Measurements from ENCODE around the gene VAT1. TPM values are rescaled to one million over a fixed set of nuclear protein-coding genes. Genes with fewer than 3 reads are reported as not detected.
"Not testable (repeated sequence)": the region's sequence is repeated elsewhere in the genome, so short reads cannot be mapped to it uniquely, and the experiment has no call there.

VAT1 gene
- total RNA-seq, 1 donor from 2014 or later, result 227 TPM

DNA sequence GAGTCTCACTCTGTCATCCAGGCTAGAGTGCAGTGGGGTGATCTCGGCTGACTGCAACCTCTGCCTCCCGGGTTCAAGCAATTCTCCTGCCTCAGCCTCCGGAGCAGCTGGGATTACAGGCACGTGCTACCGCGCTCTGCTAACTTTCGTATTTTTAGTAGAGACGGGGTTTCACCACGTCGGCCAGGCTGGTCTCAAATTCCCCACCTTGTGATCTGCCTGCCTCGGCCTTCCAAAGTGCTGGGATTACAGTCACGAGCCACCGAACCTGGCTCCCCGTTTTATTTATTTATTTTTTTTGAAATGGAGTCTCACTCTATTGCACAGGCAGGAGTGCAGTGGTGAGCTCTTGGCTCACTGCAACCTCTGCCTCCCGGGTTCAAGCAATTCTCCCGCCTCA is 46.5 kb downstream of the VAT1 start:
- not testable (repeated sequence) for DNase-seq (ENCODE audit: low read depth, low spot score)

DNA sequence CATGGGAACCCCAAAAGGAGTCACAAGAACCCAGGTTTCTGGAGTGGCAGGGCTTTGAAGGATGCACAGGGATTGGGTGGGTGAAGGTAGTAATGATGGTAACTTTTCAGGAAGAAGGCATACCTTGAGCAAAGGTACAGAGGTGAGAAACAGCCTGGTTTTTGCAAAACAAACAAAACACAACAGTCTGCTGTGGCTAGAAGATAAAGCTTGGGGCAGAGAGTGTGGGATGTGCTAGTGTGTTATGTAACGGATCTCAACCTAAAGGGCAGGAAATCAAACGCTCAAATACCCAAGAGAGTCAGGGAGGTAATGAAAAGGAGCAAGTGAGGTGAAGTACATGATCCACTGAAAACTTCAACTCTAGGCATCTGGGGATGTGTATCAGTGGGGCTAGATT is 46.9 kb downstream of the VAT1 start:
- DNase-seq (ENCODE audit: low read depth, low spot score), result no peak

DNA sequence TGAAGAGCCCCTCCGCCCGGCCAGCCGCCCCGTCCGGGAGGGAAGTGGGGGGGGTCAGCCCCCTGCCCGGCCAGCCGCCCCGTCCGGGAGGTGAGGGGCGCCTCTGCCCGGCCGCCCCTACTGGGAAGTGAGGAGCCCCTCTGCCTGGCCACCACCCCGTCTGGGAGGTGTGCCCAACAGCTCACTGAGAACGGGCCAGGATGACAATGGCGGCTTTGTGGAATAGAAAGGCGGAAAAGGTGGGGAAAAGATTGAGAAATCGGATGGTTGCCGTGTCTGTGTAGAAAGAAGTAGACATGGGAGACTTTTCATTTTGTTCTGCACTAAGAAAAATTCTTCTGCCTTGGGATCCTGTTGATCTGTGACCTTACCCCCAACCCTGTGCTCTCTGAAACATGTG is 48.9 kb downstream of the VAT1 start:
- not testable (repeated sequence) for DNase-seq (ENCODE audit: low read depth, low spot score)

DNA sequence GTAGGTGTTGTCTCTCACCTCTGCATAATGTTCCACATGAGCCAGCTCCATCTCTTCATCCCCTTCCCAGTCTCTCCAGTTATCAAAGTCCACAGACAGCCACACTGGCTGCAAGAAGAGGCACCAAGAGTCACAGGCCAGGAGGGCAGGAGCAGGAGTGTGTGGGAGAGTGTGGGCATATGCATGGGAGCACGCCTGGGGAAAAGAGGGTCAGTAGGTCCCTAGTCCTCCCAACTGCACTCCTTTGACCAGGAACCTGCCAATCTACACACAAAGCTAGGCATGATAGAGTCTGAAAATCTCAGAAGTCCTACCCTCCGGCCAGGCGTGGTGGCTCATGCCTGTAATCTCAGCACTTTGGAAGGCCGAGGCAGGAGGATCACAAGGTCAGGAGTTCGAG is 50.6 kb downstream of the VAT1 start:
- no peak for DNase-seq (ENCODE audit: low read depth, low spot score)

DNA sequence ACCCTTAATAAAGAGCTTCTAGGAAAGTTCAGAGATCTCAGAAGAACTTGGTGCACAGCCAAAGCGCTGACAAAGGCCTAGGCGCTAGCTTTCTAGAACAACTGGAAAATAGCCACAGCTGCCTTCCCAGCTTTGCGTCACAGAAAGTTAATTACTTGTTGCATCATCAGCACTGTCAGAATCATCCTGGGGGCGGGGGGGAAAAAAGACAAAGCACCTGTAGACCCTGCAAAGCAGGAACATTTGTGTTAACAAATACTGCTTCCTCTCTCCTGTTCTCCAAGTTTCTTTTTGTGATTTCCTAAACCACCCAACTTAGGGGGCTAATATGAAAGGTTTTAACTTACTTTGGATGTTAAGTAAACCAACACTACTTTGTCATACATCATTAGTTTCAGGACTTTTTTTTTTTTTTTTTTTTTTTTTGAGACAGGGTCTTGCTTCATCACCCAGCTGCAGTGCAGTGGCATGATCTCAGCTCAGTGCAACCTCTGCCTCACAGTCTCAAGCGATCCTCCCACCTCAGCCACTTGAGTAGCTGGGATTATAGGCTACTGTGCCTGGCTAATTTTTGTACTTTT is 53.1 kb downstream of the VAT1 start:
- no peak for DNase-seq (ENCODE audit: low read depth, low spot score)

DNA sequence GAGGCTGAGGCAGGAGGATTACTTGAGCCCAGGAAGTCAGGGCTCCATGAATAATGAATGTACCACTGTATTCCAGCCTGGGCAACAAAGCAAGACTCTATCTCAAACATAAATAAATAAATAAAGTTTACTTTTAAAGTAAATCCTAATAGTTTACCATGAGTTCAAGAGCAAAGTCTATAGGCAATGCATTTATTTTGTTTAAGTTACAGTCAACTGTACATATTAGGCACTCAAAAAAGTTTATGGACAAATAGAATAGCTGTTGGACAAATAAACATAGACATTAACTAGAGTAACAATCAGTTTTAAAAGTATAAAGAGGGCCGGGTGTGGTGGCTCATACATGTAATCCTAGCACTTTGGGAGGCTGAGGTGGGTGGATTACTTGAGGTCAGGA is 54.3 kb downstream of the VAT1 start:
- DNase-seq (ENCODE audit: low read depth, low spot score), result no peak

Other genes starting within 250 kb of the VAT1 start
- gene VPS25, start 248.9 kb downstream of the VAT1 start, total RNA-seq, result 39.0 and 55.6 TPM in 2 replicates
- 0.33 and 2.6 TPM in 2 replicates for gene WNK4, start 241.8 kb downstream of the VAT1 start, total RNA-seq
- gene COA3, start 223.7 kb downstream of the VAT1 start, total RNA-seq, result 71.8 and 73.5 TPM in 2 replicates
- 0.04 TPM in 1 of 2 replicates, not detected in the other for gene CNTD1, start 223.5 kb downstream of the VAT1 start, total RNA-seq
- 172 and 180 TPM in 2 replicates for gene BECN1, start 198.1 kb downstream of the VAT1 start, total RNA-seq
- 89.3 and 111 TPM in 2 replicates for gene PSME3, start 189.0 kb downstream of the VAT1 start, total RNA-seq
- 0.26 and 0.49 TPM in 2 replicates for gene AOC2, start 177.8 kb downstream of the VAT1 start, total RNA-seq
- 0.04 TPM in 1 of 2 replicates, not detected in the other for gene AOC3, start 171.2 kb downstream of the VAT1 start, total RNA-seq
- gene G6PC1, start 121.6 kb downstream of the VAT1 start, total RNA-seq, result not detected in 2 replicates
- 22.2 and 29.3 TPM in 2 replicates for gene AARSD1, start 57.9 kb downstream of the VAT1 start, total RNA-seq
- gene PTGES3L, start 42.3 kb downstream of the VAT1 start, total RNA-seq, result 0.26 TPM in 1 of 2 replicates, not detected in the other
- gene RUNDC1, start 41.8 kb downstream of the VAT1 start, total RNA-seq, result 11.7 and 12.5 TPM in 2 replicates
- gene RPL27, start 24.0 kb downstream of the VAT1 start, total RNA-seq, result 827 and 1,178 TPM in 2 replicates
- gene IFI35, start 15.6 kb downstream of the VAT1 start, total RNA-seq, result 15.0 and 20.3 TPM in 2 replicates
- gene RND2, start 2.8 kb upstream of the VAT1 start, total RNA-seq, result 0.35 and 0.46 TPM in 2 replicates
- gene BRCA1, start 103.0 kb upstream of the VAT1 start, total RNA-seq, result 21.2 and 38.1 TPM in 2 replicates
- gene NBR1, start 148.8 kb upstream of the VAT1 start, total RNA-seq, result 105 and 110 TPM in 2 replicates
- gene TMEM106A, start 189.5 kb upstream of the VAT1 start, total RNA-seq, result 1.6 and 2.7 TPM in 2 replicates
- not detected in 2 replicates for gene CCDC200, start 206.2 kb upstream of the VAT1 start, total RNA-seq
- gene RNU2-1, start 211.6 kb upstream of the VAT1 start, total RNA-seq, result not detected in 2 replicates

Measured in pulmonary artery endothelial cell (primary cell).